H1 (cell line): ENCODE data around the gene PDIA2. TPM values are rescaled to one million over a fixed set of nuclear protein-coding genes. Genes with fewer than 3 reads are reported as not detected.

Experiments
- CTCF ChIA-PET: fragments of 300-600 bp; sonication (Branson Sonifier 250); formaldehyde crosslinking; loops from one replicate; lab custom pipeline; 2021; ENCODE audit not compliant: partially characterized antibody; lab: Charles Lee
- POLR2A ChIA-PET: fragments of 300-600 bp; sonication (Branson Sonifier 250); formaldehyde crosslinking; loops from one replicate; lab custom pipeline; 2021; ENCODE audit warnings: inconsistent platforms; ENCODE audit not compliant: partially characterized antibody; lab: Charles Lee
- DNase-seq, 2 experiments: peaks; one replicate each; pipeline versions ENCODE4 v3.0.0 to v3.0.0-alpha.2; 2010 to 2022; ENCODE audit warnings: low spot score in 2 of 2, low read depth in 1 of 2, mixed read lengths in 1 of 2
- FAIRE-seq: peaks from 2 replicates; lab custom pipeline; 2011; peaks lifted over from hg19 to GRCh38; lab: Jason Lieb, UNC
- H2AFZ ChIP-seq: 2 replicates; pipeline ENCODE4 v1.8.1; 2012; ENCODE audit warnings: low read length, inconsistent platforms
- H2AK5ac ChIP-seq: 2 replicates; pipeline ENCODE4 v1.6.1; 2013; ENCODE audit warnings: low read depth, low read length
- H2BK120ac ChIP-seq: replicated peaks from 2 replicates; pipeline ENCODE3; 2013; ENCODE audit warnings: low read depth, low read length, inconsistent platforms
- H2BK12ac ChIP-seq: 2 replicates; pipeline ENCODE4 v1.6.1; 2013; ENCODE audit warnings: low read depth, low read length
- H2BK15ac ChIP-seq: 2 replicates; pipeline ENCODE4 v1.6.1; 2013; ENCODE audit warnings: low read length
- H2BK20ac ChIP-seq: 2 replicates; pipeline ENCODE4 v1.6.1; 2013; ENCODE audit warnings: low read length
- H2BK5ac ChIP-seq: 2 replicates; pipeline ENCODE4 v1.6.1; 2013; ENCODE audit warnings: low read depth, low read length
- H3K14ac ChIP-seq: 2 replicates; pipeline ENCODE4 v1.6.1; 2013; ENCODE audit warnings: inconsistent platforms; ENCODE audit not compliant: insufficient read length
- H3K18ac ChIP-seq: 2 replicates; pipeline ENCODE4 v1.6.1; 2013; ENCODE audit warnings: low read length; ENCODE audit errors: extremely low read depth
- H3K23ac ChIP-seq: 2 replicates; pipeline ENCODE4 v1.6.1; 2013; ENCODE audit warnings: inconsistent platforms; ENCODE audit not compliant: insufficient read length
- H3K23me2 ChIP-seq: 2 replicates; pipeline ENCODE4 v1.6.1; 2013; ENCODE audit warnings: low read depth, low read length
- H3K27ac ChIP-seq: 2 replicates; pipeline ENCODE4 v1.6.1; 2011; ENCODE audit warnings: low read depth, low read length, inconsistent platforms
- H3K27me3 ChIP-seq, 4 experiments: replicated peaks in 1 of 4; 1 replicate in 1 of 4; 2 replicates in 3 of 4; pipeline versions ENCODE4 v1.6.1 to v1.8.1; 2011 to 2013; ENCODE audit warnings: low read length in 3 of 4, mild to moderate bottlenecking in 3 of 4, inconsistent platforms in 2 of 4, mixed read lengths in 2 of 4, moderate library complexity in 1 of 4; ENCODE audit not compliant: control insufficient read depth in 3 of 4, insufficient read depth in 3 of 4; ENCODE audit errors: extremely low read depth in 1 of 4
- H3K36me3 ChIP-seq, 4 experiments: 2 replicates each; pipeline versions ENCODE4 v1.6.1 to v1.8.1; 2011 to 2013; ENCODE audit warnings: mild to moderate bottlenecking in 4 of 4, low read length in 3 of 4, moderate library complexity in 2 of 4, control low read depth in 1 of 4, inconsistent platforms in 1 of 4; ENCODE audit not compliant: insufficient read depth in 4 of 4, control insufficient read depth in 2 of 4
- H3K4ac ChIP-seq: replicated peaks from 2 replicates; pipeline ENCODE3; 2013; ENCODE audit warnings: low read length, low read depth, mixed read lengths, inconsistent platforms; ENCODE audit not compliant: insufficient read length
- H3K4me1 ChIP-seq, 4 experiments: replicated peaks in 1 of 4; 1 replicate in 1 of 4; 2 replicates in 3 of 4; pipeline versions ENCODE4 v1.6.1 to v1.8.1; 2011 to 2013; ENCODE audit warnings: low read length in 3 of 4, inconsistent platforms in 2 of 4, mixed read lengths in 1 of 4; ENCODE audit not compliant: insufficient read depth in 4 of 4, control insufficient read depth in 3 of 4
- H3K4me2 ChIP-seq, 2 experiments: 2 replicates each; pipeline versions ENCODE4 v1.6.1 to v1.8.1; 2011 to 2013; ENCODE audit warnings: low read depth in 2 of 2, low read length in 2 of 2, control low read depth in 1 of 2, inconsistent platforms in 1 of 2, mild to moderate bottlenecking in 1 of 2; ENCODE audit not compliant: insufficient read depth in 1 of 2
- H3K4me3 ChIP-seq, 4 experiments: fragments of 200-600, 300-600 bp in 1 of 4; sonication (generic), shearing (Covaris generic), sonication (Bioruptor Twin) in 1 of 4; 2 replicates each; pipeline versions ENCODE4 v1.5.1 to v1.8.1; 2011 to 2016; ENCODE audit warnings: low read length in 4 of 4, low read depth in 3 of 4, control low read depth in 2 of 4, inconsistent platforms in 2 of 4, mild to moderate bottlenecking in 2 of 4, mixed read lengths in 1 of 4, moderate library complexity in 1 of 4; ENCODE audit not compliant: insufficient read depth in 2 of 4; ENCODE audit errors: extremely low read depth in 1 of 4
- H3K56ac ChIP-seq: replicated peaks from 2 replicates; pipeline ENCODE3; 2013; ENCODE audit warnings: low read depth, mild to moderate bottlenecking, mixed read lengths, low read length, inconsistent platforms; ENCODE audit not compliant: insufficient read length
- H3K79me1 ChIP-seq: 2 replicates; pipeline ENCODE4 v1.6.1; 2013; ENCODE audit warnings: low read depth, low read length, control low read depth
- H3K79me2 ChIP-seq, 2 experiments: 2 replicates each; pipeline versions ENCODE4 v1.6.1 to v1.8.1; 2012 to 2013; ENCODE audit warnings: low read length in 2 of 2, mild to moderate bottlenecking in 2 of 2, inconsistent platforms in 1 of 2; ENCODE audit not compliant: insufficient read depth in 2 of 2, control insufficient read depth in 1 of 2
- H3K9ac ChIP-seq, 4 experiments: replicated peaks in 1 of 4; 1 replicate in 1 of 4; 2 replicates in 3 of 4; pipeline versions ENCODE4 v1.6.1 to v1.8.1; 2011 to 2013; ENCODE audit warnings: low read depth in 3 of 4, low read length in 3 of 4, control low read depth in 2 of 4, mild to moderate bottlenecking in 2 of 4, moderate library complexity in 2 of 4, inconsistent platforms in 1 of 4; ENCODE audit errors: extremely low read depth in 1 of 4
- H3K9me3 ChIP-seq, 2 experiments: 2 replicates each; pipeline versions ENCODE4 v1.6.1 to v1.8.1; 2012 to 2013; ENCODE audit warnings: mild to moderate bottlenecking in 2 of 2, moderate library complexity in 2 of 2, control low read depth in 1 of 2, inconsistent platforms in 1 of 2, low read depth in 1 of 2, low read length in 1 of 2, mixed read lengths in 1 of 2; ENCODE audit not compliant: insufficient read depth in 2 of 2
- H4K20me1 ChIP-seq, 2 experiments: replicated peaks in 1 of 2; 2 replicates each; pipeline versions ENCODE3 to v1.8.1; 2011 to 2013; ENCODE audit warnings: inconsistent platforms in 2 of 2, low read length in 2 of 2, mild to moderate bottlenecking in 1 of 2; ENCODE audit not compliant: insufficient read depth in 2 of 2, control insufficient read depth in 1 of 2
- H4K5ac ChIP-seq: 2 replicates; pipeline ENCODE4 v1.6.1; 2013; ENCODE audit warnings: low read length, low read depth, mixed read lengths, inconsistent platforms; ENCODE audit not compliant: insufficient read length
- H4K8ac ChIP-seq: 2 replicates; pipeline ENCODE4 v1.8.0; 2013; ENCODE audit warnings: mild to moderate bottlenecking, moderate library complexity, low read length, inconsistent platforms; ENCODE audit not compliant: insufficient read depth; ENCODE audit errors: extremely low read depth
- H4K91ac ChIP-seq: replicated peaks from 2 replicates; pipeline ENCODE3; 2013; ENCODE audit warnings: low read length, mixed read lengths, inconsistent platforms; ENCODE audit not compliant: insufficient read length
- CREB1 ChIP-seq: IDR thresholded peaks from 2 replicates; pipeline ENCODE4 v1.6.1; 2012; ENCODE audit warnings: inconsistent platforms
- EP300 ChIP-seq, 2 experiments: IDR thresholded peaks; 1 replicate in 1 of 2; 2 replicates in 1 of 2; pipeline ENCODE4 v1.6.1; 2011 to 2012; ENCODE audit warnings: low read depth in 2 of 2, low read length in 2 of 2, mild to moderate bottlenecking in 2 of 2, borderline replicate concordance in 1 of 2, inconsistent platforms in 1 of 2, moderate library complexity in 1 of 2
- EZH2 ChIP-seq: fragments of 200-600 bp; sonication (generic); IDR thresholded peaks from 2 replicates; pipeline ENCODE4 v1.7.1; 2012; ENCODE audit warnings: low read depth, mild to moderate bottlenecking, moderate library complexity, low read length, inconsistent platforms; ENCODE audit not compliant: severe bottlenecking
- FOSL1 ChIP-seq: IDR thresholded peaks from 2 replicates; pipeline ENCODE4 v1.6.1; 2011; ENCODE audit warnings: mild to moderate bottlenecking, low read depth, low read length, moderate library complexity; ENCODE audit not compliant: insufficient read depth
- JUN ChIP-seq: IDR thresholded peaks from 2 replicates; pipeline ENCODE4 v1.6.1; 2011; ENCODE audit warnings: low read depth, mild to moderate bottlenecking, improper control_type of control experiment, low read length
- POLR2A ChIP-seq, 2 experiments: IDR thresholded peaks; 1 replicate in 1 of 2; 2 replicates in 1 of 2; pipeline ENCODE4 v1.6.1; 2011; ENCODE audit warnings: low read depth in 2 of 2, low read length in 2 of 2, mild to moderate bottlenecking in 2 of 2; ENCODE audit errors: control extremely low read depth in 1 of 2
- POLR2AphosphoS5 ChIP-seq: IDR thresholded peaks from 2 replicates; pipeline ENCODE4 v1.6.1; 2011; ENCODE audit warnings: low read depth, low read length
- POU5F1 ChIP-seq: IDR thresholded peaks from 2 replicates; pipeline ENCODE4 v1.6.1; 2011; ENCODE audit warnings: low read depth, mild to moderate bottlenecking, low read length, moderate library complexity
- RXRA ChIP-seq: IDR thresholded peaks from 2 replicates; pipeline ENCODE4 v1.6.1; 2011; ENCODE audit warnings: low read depth, mild to moderate bottlenecking, low read length, moderate library complexity; ENCODE audit not compliant: insufficient read depth
- WGBS, 2 experiments: shearing (Covaris generic) in 1 of 2; methylation state at CpG; one replicate each; pipeline versions ENCODE4 v1.1.6 to v1.1.7; 2013 to 2015; ENCODE audit warnings: low lambda C conversion rate in 2 of 2, mixed read lengths in 2 of 2, inconsistent platforms in 1 of 2, low coverage in 1 of 2, missing lambda C conversion rate in 1 of 2; ENCODE audit not compliant: insufficient replicate concordance in 2 of 2, insufficient coverage in 1 of 2, insufficient read length in 1 of 2; ENCODE audit errors: extremely low coverage in 1 of 2, missing lambda C conversion rate in 1 of 2; 5-methylcytosine and 5-hydroxymethylcytosine counted together
- polyA plus RNA-seq, 7 experiments: library from polyadenylated mRNA; depleted of rRNA in 3 of 7; stranded (reverse) in 5 of 7; unstranded in 2 of 7; fragments of >200 nt in 5 of 7; fragments of 200-250 nt in 2 of 7; gene quantifications; 1 replicate in 5 of 7; 2 replicates in 1 of 7; 4 replicates in 1 of 7; pipeline versions ENCODE4 v1.2.1 to v1.2.3, GENCODE V29; 2011 to 2013; ENCODE audit warnings: missing spikeins in 2 of 7, mixed read lengths in 2 of 7
- total RNA-seq: library from RNA; stranded (reverse); fragmentation: NEBNext Ultra II Directional; extraction: Animal tissue kit (Norgen Biotek cat#: 25700); gene quantifications from 2 replicates; pipeline ENCODE4 v1.2.1, GENCODE V29; 2021
- TF ChIP-seq, protein P1 (sequence below), 3 experiments: IDR thresholded peaks; 1 replicate in 2 of 3; 2 replicates in 1 of 3; pipeline versions ENCODE4 v1.5.1 to v1.6.1; 2011; ENCODE audit warnings: low read length in 3 of 3, mild to moderate bottlenecking in 3 of 3, inconsistent platforms in 2 of 3, low read depth in 1 of 3, moderate library complexity in 1 of 3; ENCODE audit not compliant: insufficient read depth in 1 of 3; ENCODE audit errors: control extremely low read depth in 1 of 3
- TF ChIP-seq, protein P2 (sequence below): IDR thresholded peaks from 2 replicates; pipeline ENCODE4 v1.6.1; 2011; ENCODE audit warnings: low read length, improper control_type of control experiment

The PDIA2 gene
- total and polyA plus RNA-seq, 2 of the 8 experiments (the other 6 are each of a cell fraction or from before 2014, with no cell fraction given): 0.34 to 0.50 TPM

DNA sequence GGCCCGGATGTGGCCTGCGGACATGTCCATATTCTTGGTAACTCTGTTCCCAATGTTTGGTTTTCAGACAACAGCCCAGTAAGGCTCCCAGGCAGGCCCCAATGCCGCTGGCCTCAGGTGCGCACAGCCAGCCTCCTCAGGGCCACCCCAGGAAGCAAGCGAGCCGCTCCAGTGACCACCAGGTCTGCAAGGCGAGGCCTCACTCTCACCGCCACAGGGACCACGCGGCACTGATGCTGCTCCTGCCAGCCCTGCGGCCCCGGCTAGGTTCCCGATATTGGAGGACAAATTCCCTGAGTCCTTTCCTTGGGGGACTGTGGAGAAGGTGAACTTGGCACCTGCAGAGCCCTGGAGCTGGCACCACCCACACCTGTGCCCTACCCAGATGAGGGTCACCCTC, 19.0 kb downstream of the PDIA2 start:
- H2BK15ac ChIP-seq: no peak overlapping the region
- no peak overlapping the region for H3K4me2 ChIP-seq
- H3K79me1 ChIP-seq: no peaks in the 10 kb centered on the region; the same call in 1 of the 2 replicates
- H2AK5ac ChIP-seq: no peak overlapping the region
- no peaks in the 10 kb centered on the region for H3K79me2 ChIP-seq
- no peak overlapping the region for H3K27ac ChIP-seq
- POLR2A ChIA-PET: no interaction called here
- H2BK12ac ChIP-seq: no peak overlapping the region
- CTCF ChIA-PET: no interaction called here
- no peak overlapping the region for H3K14ac ChIP-seq
- WGBS, 2 experiments: 92% methylated on average over 13 of the region's 13 CpGs; no CpG with 5 or more reads in 1 of the 2 experiments
- no peak overlapping the region for H2AFZ ChIP-seq
- no peak overlapping the region for H4K91ac ChIP-seq
- H3K36me3 ChIP-seq: peaks cover 0 to 26% (median under 1%) of the 10 kb centered on the region in 4 experiments; a peak in 4 of 8 replicates
- H3K56ac ChIP-seq: no peak overlapping the region
- no peak overlapping the region for H2BK5ac ChIP-seq
- no peaks in the 10 kb centered on the region for H3K9me3 ChIP-seq
- peaks cover 2 to 3% of the 10 kb centered on the region in 2 experiments for H4K20me1 ChIP-seq
- H3K23ac ChIP-seq: no peak overlapping the region
- H3K23me2 ChIP-seq: 0 out of 2 replicates have a peak, but pooled peaks cover 2% of the 10 kb centered on the region
- no peak overlapping the region for H4K8ac ChIP-seq
- no peak overlapping the region for H4K5ac ChIP-seq
- no peaks in the 10 kb centered on the region for H3K4me1 ChIP-seq
- FAIRE-seq: no peak
- no peak overlapping the region for H2BK20ac ChIP-seq
- H3K27me3 ChIP-seq: no peaks in the 10 kb centered on the region
- no peak overlapping the region for H3K4me3 ChIP-seq
- H2BK120ac ChIP-seq: no peak overlapping the region
- no peak for DNase-seq
- H3K4ac ChIP-seq: no peak overlapping the region
- H3K9ac ChIP-seq: no peak overlapping the region
- H3K18ac ChIP-seq: no peak overlapping the region
- TF ChIP-seq POLR2A (IDR thresholded peaks at IDR 0.05; ENCODE audit: control extremely low read depth in 1 of 2, low read depth in 2 of 2, low read length in 2 of 2) (no peak), POLR2AphosphoS5 (no peak), EZH2 (no peak), CREB1 (no peak), JUN (no peak), FOSL1 (no peak), RXRA (no peak), EP300 (IDR thresholded peaks at IDR 0.05; ENCODE audit: borderline replicate concordance in 1 of 2, low read depth in 2 of 2, low read length in 2 of 2) (no peak), POU5F1 (no peak)
- TF ChIP-seq, protein P1, sequence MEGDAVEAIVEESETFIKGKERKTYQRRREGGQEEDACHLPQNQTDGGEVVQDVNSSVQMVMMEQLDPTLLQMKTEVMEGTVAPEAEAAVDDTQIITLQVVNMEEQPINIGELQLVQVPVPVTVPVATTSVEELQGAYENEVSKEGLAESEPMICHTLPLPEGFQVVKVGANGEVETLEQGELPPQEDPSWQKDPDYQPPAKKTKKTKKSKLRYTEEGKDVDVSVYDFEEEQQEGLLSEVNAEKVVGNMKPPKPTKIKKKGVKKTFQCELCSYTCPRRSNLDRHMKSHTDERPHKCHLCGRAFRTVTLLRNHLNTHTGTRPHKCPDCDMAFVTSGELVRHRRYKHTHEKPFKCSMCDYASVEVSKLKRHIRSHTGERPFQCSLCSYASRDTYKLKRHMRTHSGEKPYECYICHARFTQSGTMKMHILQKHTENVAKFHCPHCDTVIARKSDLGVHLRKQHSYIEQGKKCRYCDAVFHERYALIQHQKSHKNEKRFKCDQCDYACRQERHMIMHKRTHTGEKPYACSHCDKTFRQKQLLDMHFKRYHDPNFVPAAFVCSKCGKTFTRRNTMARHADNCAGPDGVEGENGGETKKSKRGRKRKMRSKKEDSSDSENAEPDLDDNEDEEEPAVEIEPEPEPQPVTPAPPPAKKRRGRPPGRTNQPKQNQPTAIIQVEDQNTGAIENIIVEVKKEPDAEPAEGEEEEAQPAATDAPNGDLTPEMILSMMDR (IDR thresholded peaks at IDR 0.05; ENCODE audit: control extremely low read depth in 1 of 3, insufficient read depth in 1 of 3, low read depth in 1 of 3, low read length in 3 of 3): no peak
- TF ChIP-seq, protein P2, sequence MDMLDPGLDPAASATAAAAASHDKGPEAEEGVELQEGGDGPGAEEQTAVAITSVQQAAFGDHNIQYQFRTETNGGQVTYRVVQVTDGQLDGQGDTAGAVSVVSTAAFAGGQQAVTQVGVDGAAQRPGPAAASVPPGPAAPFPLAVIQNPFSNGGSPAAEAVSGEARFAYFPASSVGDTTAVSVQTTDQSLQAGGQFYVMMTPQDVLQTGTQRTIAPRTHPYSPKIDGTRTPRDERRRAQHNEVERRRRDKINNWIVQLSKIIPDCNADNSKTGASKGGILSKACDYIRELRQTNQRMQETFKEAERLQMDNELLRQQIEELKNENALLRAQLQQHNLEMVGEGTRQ: no peak
